HFF-Myc (cell line): ENCODE measurements around the gene MS4A5.

Source experiments
- DNase-seq: peaks from one replicate; pipeline ENCODE4 v3.0.0-alpha.2; 2011; ENCODE audit warnings: low read depth; ENCODE audit errors: extremely low read depth
- H3K4me3 ChIP-seq: replicated peaks from 2 replicates; pipeline ENCODE4 v1.5.1; 2011; ENCODE audit warnings: low read depth, mild to moderate bottlenecking, control low read depth, low read length
- TF ChIP-seq, protein P1 (sequence below): IDR thresholded peaks from 2 replicates; pipeline ENCODE4 v1.5.1; 2012; ENCODE audit warnings: mild to moderate bottlenecking, low read depth, low read length, control low read depth; ENCODE audit errors: missing control alignments

Gene MS4A5

GRCh38 chr11:60429272-60429671 lies at the start of gene MS4A5:
MS4A5 (plus strand) TSS chr11:60429572; CDS start chr11:60429675, 103 bp downstream.
- TF ChIP-seq, protein P1, sequence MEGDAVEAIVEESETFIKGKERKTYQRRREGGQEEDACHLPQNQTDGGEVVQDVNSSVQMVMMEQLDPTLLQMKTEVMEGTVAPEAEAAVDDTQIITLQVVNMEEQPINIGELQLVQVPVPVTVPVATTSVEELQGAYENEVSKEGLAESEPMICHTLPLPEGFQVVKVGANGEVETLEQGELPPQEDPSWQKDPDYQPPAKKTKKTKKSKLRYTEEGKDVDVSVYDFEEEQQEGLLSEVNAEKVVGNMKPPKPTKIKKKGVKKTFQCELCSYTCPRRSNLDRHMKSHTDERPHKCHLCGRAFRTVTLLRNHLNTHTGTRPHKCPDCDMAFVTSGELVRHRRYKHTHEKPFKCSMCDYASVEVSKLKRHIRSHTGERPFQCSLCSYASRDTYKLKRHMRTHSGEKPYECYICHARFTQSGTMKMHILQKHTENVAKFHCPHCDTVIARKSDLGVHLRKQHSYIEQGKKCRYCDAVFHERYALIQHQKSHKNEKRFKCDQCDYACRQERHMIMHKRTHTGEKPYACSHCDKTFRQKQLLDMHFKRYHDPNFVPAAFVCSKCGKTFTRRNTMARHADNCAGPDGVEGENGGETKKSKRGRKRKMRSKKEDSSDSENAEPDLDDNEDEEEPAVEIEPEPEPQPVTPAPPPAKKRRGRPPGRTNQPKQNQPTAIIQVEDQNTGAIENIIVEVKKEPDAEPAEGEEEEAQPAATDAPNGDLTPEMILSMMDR: no peak
- no peak for DNase-seq
- H3K4me3 ChIP-seq: no peak within 1 kb of the TSS

DNA sequence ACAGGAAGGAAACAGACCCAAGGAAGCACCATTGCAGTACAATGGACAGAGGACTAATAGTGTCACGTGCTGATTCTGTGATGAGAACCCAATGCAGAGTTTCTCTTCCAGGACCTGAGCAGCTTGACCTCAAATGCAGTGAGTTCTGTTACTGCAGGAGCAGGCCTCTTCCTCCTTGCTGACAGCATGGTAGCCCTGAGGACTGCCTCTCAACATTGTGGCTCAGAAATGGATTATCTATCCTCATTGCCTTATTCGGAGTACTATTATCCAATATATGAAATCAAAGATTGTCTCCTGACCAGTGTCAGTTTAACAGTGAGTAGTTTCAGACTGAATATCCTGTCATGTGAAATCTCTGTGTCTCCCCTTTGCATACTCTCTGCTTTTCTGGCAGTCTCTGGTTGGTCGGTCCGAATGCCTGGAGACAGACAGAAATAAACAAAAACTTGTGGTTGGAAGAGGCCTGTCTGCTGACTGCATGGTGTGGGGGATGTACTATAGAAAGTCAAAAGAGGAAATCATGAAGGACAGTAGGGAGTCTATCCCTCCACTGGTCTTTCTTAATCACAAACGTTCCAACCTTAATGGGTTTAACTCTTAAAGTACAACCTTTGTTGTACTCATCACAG lies 40.0 kb upstream of the MS4A5 start:
- TF ChIP-seq, protein P1: no peak
- H3K4me3 ChIP-seq: no peak overlapping the region
- no peak for DNase-seq

- H3K4me3 ChIP-seq: no peak overlapping the region
- no peak for DNase-seq
- TF ChIP-seq, protein P1: no peak
These were observed 39.0 kb upstream of the MS4A5 start for GRCh38 chr11:60390419-60390818.

GRCh38 chr11:60392361-60392760 lies 37.0 kb upstream of the MS4A5 start:
- DNase-seq: no peak
- TF ChIP-seq, protein P1: no peak
- H3K4me3 ChIP-seq: no peak overlapping the region

- no peak for DNase-seq
- TF ChIP-seq, protein P1: no peak
- H3K4me3 ChIP-seq: no peak overlapping the region
These were observed 36.4 kb upstream of the MS4A5 start for GRCh38 chr11:60393016-60393415.

- TF ChIP-seq, protein P1: no peak
- DNase-seq: no peak
- no peak overlapping the region for H3K4me3 ChIP-seq
These were observed 34.5 kb upstream of the MS4A5 start for GRCh38 chr11:60394666-60395380.
